ENCODE results near the gene SERP2.

SERP2 gene

GRCh38 chr13:44435919-44436510, 62.4 kb downstream of the SERP2 start:
- DNase-seq: no peak

GRCh38 chr13:44436589-44437337, 63.1 kb downstream of the SERP2 start:
- peak; percentile 71 to 88 (median 80) for DNase-seq

- peak in 2 of 4 experiments; percentile 70 to 80 for DNase-seq
Measured at GRCh38 chr13:44437356-44438233, 64.0 kb downstream of the SERP2 start.

GRCh38 chr13:44438234-44438579, 64.6 kb downstream of the SERP2 start:
- DNase-seq: no peak

- DNase-seq: peak; percentile 35 to 63 (median 46)
Measured at GRCh38 chr13:44439452-44440024, 65.9 kb downstream of the SERP2 start.

- no peak for DNase-seq
Measured at GRCh38 chr13:44440046-44440608, 66.5 kb downstream of the SERP2 start.

Measured in suppressor macrophage (primary cell).